NCI-H510A treated with DMSO at 0.1 percent for 48 hours (cell line): ENCODE results near the gene NSD1.
"Not testable (repeated sequence)": the region's sequence is repeated elsewhere in the genome, so short reads cannot be mapped to it uniquely, and the experiment has no call there.

Experiments
- DNase-seq: peaks from one replicate; lab custom pipeline; 2025; lab: John Stamatoyannopoulos, UW

The NSD1 gene

DNA sequence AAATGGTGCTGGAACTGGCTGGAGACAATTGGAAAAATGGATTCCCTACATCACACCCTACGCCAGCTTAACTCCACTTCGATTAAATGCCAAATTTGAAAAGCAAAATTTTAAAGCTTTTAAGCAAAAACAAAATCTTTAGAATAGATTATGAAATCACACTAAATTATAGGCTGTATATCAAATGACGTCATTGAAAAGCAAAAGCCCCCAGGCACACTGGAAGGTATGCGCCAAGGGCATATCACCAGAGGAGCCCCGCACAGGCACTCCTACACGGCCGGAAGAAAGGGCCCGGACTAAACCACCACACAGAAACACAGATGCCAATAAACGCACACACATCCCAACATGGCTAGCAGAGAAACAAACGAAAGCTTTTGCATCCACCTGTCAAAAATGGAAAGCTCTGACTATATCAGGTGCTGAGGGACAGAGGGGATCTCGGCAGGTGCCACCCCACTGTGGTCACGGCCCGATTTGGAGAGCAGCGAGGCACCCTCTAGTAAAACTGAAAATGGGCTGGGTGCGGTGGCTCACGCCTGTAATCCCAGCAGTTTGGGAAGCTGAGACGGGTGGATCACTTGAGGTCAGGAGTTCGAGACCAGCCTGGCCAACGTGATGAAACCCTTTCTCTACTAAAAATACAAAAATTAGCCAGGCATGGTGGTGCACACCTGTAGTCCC is 195.1 kb downstream of the NSD1 start:
- DNase-seq = no peak

- DNase-seq = no peak
Observed at GRCh38 chr5:177329883-177330282, 196.3 kb downstream of the NSD1 start.

DNA sequence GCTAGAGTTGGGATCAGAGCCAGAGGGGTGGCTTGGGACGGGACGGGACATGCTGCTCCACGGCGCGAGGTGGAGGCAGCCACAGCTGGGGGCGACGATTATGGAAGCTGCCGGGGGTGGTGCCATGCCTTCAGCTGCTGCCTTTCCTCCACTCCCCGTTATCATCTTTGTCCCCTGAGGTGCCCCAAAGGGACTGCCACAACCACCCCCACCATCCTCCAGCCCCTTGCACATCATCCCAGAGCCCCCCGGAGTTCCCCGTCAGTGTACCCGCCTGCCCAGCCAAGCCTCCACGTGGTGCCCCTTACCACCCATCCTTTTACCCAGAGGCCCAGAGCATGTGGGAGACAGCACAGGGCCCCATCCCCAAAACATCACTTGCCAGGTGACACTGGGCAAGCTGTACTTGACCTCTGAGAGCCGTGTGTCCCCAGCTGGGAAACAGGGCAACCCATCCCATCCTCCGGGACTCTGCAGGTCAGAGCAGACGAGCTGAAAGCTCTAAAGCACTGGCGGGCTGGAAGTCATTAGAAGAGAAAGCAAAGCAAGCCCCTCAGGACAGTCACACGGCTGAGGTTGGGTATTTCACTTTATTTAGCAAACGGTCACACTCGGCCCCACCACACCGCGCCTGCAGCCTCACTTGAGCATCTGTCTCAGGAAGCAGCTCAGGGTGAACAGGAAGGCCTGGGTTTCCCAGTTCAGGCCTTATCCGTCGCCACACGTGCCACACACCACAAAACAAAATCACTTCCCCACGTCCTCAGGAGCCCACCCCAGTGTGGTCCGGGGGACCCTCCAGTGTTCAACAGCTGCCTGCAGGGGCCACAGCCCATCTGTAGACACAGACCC is 197.6 kb downstream of the NSD1 start:
- no peak for DNase-seq

DNA sequence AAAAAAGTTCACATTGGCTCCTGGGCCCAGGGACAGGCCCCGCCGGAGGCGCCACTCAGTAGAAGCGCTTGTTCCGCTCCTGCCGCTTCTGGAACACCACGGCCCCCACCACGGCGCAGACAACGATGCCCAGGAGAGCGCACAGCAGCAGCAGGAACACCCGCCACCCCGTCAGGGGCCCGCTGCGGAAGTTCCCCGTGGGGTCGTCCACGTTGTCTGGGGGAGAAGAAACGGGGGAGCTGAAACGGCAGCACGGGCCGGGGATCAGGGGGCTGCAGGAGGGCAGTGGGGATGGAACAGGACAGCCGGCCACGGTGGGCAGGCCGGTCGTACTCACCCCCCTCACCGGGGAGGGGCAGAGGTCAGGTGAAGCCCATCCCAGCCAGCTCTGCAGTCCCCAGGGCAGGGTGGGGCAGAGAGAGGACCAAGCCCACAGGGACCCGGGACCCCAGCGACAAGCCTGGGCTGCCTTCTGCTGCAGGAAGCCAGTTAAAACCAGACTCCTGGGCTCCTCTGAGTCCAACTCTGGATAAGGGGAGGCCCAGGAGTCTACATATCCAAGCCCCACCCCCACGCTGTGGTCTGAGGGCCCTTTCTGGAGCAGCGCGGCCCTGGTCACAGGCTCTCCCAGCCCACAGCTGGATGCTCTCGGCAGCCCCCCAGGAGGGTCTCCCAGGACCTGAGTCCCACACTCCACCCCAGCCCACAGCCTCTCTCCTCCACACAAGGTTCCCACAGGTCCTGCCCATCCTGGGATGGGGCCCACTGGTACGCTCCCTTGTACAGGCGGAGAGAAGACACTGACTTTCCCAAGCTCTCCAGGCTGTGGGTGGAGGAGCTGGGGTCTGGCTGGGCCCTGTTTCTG is 198.7 kb downstream of the NSD1 start:
- DNase-seq = no peak

- DNase-seq = no peak
Observed at GRCh38 chr5:177332896-177333260, 199.3 kb downstream of the NSD1 start.

GRCh38 chr5:177333420-177334154 is 200.0 kb downstream of the NSD1 start:
- no peak for DNase-seq

GRCh38 chr5:177334155-177334551 is 200.6 kb downstream of the NSD1 start:
- no peak for DNase-seq

GRCh38 chr5:177334781-177335700 is 201.5 kb downstream of the NSD1 start:
- no peak for DNase-seq

- no peak for DNase-seq
Observed at GRCh38 chr5:177335701-177336065, 202.1 kb downstream of the NSD1 start.

DNA sequence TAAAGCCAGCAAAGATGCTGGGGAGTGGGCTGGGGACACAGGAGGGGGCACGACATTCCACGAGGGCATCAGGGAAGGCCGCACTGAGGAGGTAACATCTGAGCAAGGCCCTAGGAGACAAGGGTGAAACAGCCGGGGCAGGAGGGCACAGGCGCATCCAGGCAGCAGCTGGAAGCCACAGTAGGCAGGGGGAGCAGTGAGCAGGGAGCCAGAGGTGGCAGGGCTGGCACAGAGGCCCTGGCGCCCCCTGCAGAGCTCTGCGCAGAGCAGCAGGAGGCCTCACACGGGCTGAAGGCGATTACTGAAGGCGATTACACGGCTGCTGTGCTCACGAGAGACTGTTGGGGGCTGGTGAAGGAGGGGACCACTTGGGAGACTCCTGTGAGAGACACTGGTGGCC is 202.5 kb downstream of the NSD1 start:
- DNase-seq = no peak

DNA sequence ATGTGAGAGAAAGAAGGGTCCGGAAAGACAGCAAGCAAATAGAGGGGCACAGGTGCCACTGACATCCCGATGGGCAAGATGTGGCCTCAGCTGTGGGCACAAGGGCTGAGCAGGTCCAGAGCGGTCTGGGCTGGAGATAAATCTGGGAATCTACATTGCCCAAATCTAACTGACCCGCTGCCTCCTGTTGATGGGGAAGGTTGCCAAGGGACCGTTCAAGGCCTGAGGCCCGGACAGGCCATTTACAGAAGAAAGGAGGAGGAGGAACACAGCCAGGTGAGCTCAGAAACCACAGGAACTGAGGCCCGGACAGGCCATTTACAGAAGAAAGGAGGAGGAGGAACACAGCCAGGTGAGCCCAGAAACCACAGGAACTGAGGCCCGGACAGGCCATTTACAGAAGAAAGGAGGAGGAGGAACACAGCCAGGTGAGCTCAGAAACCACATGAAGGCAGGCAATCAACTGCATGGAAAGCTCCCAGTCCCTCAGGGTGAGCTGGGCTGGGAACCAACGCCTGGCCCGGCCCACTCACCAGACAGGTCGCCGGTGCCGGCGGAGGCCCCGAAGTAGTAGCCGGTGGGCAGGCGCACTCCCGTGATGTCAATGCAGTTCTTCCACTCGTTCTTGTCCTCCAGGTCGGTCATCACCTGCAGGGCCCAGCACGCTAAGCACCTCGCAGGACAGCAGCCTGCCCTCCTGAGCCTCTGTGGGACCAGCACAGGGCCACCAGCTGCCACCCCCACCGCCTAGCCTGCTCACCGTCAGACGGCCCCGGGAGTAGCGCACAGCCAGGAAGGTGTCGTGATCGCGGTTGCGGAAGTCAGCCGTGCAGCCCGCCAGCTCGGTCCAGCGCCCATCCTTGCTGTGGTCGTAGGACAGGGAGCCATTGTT is 203.3 kb downstream of the NSD1 start:
- DNase-seq = no peak

DNA sequence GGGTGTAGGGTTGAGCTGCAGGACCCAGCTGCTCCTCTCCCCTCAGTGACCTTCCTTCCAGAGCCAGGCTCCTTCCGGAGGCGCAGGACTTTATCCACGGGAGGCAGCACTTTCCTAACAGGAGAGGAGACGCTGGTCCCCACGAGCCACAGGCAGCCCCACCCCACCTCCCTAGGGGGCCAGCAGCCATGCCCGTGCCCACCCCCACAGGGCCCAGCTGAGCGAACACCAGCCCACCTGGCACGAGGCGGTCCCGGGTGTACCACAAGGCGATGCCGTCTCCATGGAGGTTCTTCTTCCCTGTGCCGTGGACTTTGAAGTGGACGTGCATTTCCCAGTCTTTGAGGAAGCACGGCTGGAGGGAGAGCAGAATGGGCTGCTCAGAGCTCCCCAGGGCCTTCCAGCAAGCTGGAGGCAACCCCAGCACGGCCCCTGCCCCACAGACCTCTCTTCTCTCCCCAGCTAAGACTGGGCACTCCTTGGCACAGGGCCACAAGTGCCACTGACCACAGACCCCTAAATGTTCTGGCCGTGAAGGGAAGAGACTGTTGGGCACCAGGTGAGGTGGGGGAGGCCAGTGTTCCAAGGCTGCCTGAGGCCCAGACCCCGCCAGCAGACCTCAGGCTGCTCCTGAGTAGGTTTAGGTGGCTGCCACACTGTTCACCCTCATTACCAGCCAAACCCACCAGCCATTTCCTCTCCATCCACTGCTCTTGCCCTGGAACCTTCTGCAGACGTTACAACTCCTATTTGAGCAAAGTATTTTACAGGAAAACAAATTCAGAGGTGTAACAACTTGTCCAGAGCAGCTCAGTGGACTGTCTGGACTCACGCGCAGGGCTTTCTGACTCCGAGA is 204.9 kb downstream of the NSD1 start:
- no peak for DNase-seq

GRCh38 chr5:177339107-177339638 is 205.6 kb downstream of the NSD1 start:
- DNase-seq = no peak

DNA sequence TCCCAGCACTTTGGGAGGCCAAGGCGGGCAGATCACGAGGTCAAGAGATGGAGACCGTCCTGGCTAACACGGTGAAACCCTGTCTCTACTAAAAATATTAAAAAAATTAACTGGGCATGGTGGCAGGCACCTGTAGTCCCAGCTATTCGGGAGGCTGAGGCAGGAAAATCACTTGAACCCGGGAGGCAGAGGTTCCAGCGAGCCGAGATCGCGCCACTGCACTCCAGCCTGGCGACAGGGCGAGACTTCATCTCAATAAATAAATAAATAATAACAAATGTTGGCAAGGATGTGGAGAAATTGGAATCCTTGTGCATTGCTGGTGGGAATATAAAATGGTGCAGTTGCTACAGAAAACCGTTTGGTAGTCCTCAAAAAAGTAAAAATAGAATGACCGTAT is 209.4 kb downstream of the NSD1 start:
- not testable (repeated sequence) for DNase-seq

- DNase-seq = no peak
Observed at GRCh38 chr5:177343777-177344176, 210.2 kb downstream of the NSD1 start.

GRCh38 chr5:177344891-177345290 is 211.3 kb downstream of the NSD1 start:
- no peak for DNase-seq

DNA sequence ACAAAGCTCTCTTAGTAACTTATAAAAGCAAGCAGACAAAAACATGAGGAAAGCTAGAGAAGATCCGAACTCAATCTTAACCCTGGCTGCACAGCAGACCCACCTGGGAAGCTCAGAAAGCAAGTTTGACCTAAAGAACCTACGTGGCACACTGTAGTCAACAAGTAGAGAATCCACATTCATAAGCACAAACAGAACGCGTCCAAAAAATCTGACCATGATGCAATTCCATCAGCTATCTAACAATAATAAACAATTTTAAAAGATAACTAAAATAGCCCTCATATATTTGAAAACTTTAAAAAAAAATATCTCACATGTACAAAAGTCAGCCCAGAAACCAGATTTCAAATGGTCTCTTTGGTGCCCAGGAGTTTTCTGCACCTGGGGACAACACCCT is 213.2 kb downstream of the NSD1 start:
- DNase-seq = no peak

GRCh38 chr5:177347699-177348098 is 214.1 kb downstream of the NSD1 start:
- DNase-seq = no peak

- DNase-seq = no peak
Observed at GRCh38 chr5:177349362-177349647, 215.7 kb downstream of the NSD1 start.
